Prostate gland (tissue), 2 donors: ENCODE measurements around the gene PIEZO2. TPM values are rescaled to one million over a fixed set of nuclear protein-coding genes. Genes with fewer than 3 reads are reported as not detected.

Experiments used
- DNase-seq: peaks from one replicate; pipeline ENCODE4 v3.0.0-alpha.2; 2019; ENCODE audit warnings: low spot score
- H3K27ac ChIP-seq, 2 donors: fragments of 200-600 bp; sonication (generic); 2 replicates each; pipeline ENCODE4 v1.5.1; 2017 to 2019
- H3K27me3 ChIP-seq: fragments of 200-600 bp; sonication (generic); replicated peaks from 2 replicates; pipeline ENCODE4 v1.5.1; 2019; ENCODE audit not compliant: insufficient read depth
- H3K36me3 ChIP-seq, 2 donors: fragments of 200-600 bp; sonication (generic); 1 replicate in 1 of 2; 2 replicates in 1 of 2; pipeline versions ENCODE4 v1.5.1 to v1.8.1; 2017 to 2019
- H3K4me1 ChIP-seq: fragments of 200-600 bp; sonication (generic); replicated peaks from 2 replicates; pipeline ENCODE4 v1.5.1; 2019
- H3K4me3 ChIP-seq, 2 donors: fragments of 200-600 bp; sonication (generic); 2 replicates each; pipeline ENCODE4 v1.5.1; 2017 to 2019
- H3K9me3 ChIP-seq: fragments of 200-600 bp; sonication (generic); 2 replicates; pipeline ENCODE4 v1.5.1; 2017
- CTCF ChIP-seq, 4 experiments: fragments of 200-600 bp in 2 of 4; fragments of 450-650 bp in 2 of 4; sonication (generic) in 2 of 4; IDR thresholded peaks; 1 replicate in 3 of 4; 2 replicates in 1 of 4; pipeline ENCODE4 v1.5.1; 2016 to 2019; ENCODE audit warnings: antibody characterized with exemption in 4 of 4, mild to moderate bottlenecking in 2 of 4, moderate library complexity in 2 of 4
- POLR2A ChIP-seq: fragments of 450-650 bp; IDR thresholded peaks from one replicate; pipeline ENCODE4 v1.6.1; 2016; ENCODE audit warnings: antibody characterized with exemption, mild to moderate bottlenecking
- POLR2AphosphoS5 ChIP-seq: sonication (generic); formaldehyde crosslinking; IDR thresholded peaks from one replicate; pipeline ENCODE4 v1.6.1; 2017; ENCODE audit warnings: antibody characterized with exemption
- WGBS: methylation state at CpG from one replicate; pipeline ENCODE4 v1.1.5; 2018; 5-methylcytosine and 5-hydroxymethylcytosine counted together
- intact Hi-C: fragments of 100-400 bp; cut with DNase I; formaldehyde crosslinking; loops from one replicate; pipeline ENCODE4 v1.14.2; 2022
- total RNA-seq, 2 donors: library from RNA; depleted of rRNA; stranded (reverse); fragments of >200 nt; gene quantifications; one replicate each; pipeline ENCODE4 v1.1.0, GENCODE V29; 2016

Gene PIEZO2
- total RNA-seq, 2 donors from 2014 or later, result 4.1 to 19.0 TPM

GRCh38 chr18:10669441-10670100, 479.8 kb downstream of the PIEZO2 start:
- H3K4me1 ChIP-seq, result no peaks in the 10 kb centered on the region
- H3K27ac ChIP-seq, result no peak overlapping the region
- no peak overlapping the region for H3K4me3 ChIP-seq
- DNase-seq, result no peak
- TF ChIP-seq CTCF (IDR thresholded peaks at IDR 0.05), result no peak
- TF ChIP-seq POLR2AphosphoS5, result no peak
- TF ChIP-seq POLR2A, result no peak
- no peaks in the 10 kb centered on the region for H3K27me3 ChIP-seq
- intact Hi-C loops, result no loop called here
- no peaks in the 10 kb centered on the region for H3K36me3 ChIP-seq
- no peaks in the 10 kb centered on the region for H3K9me3 ChIP-seq
- WGBS, result 73% methylated on average over 7 of the region's 7 CpGs

GRCh38 chr18:10663750-10664149, 485.6 kb downstream of the PIEZO2 start:
- no peaks in the 10 kb centered on the region for H3K27me3 ChIP-seq
- intact Hi-C loops, result no loop called here
- no peaks in the 10 kb centered on the region for H3K4me1 ChIP-seq
- TF ChIP-seq CTCF (IDR thresholded peaks at IDR 0.05), result no peak
- no peak for TF ChIP-seq POLR2A
- TF ChIP-seq POLR2AphosphoS5, result no peak
- WGBS, result 64% methylated on average over 9 of the region's 9 CpGs
- no peak overlapping the region for H3K27ac ChIP-seq
- no peak for DNase-seq
- no peaks in the 10 kb centered on the region for H3K9me3 ChIP-seq
- no peak overlapping the region for H3K4me3 ChIP-seq
- H3K36me3 ChIP-seq, result no peaks in the 10 kb centered on the region

- TF ChIP-seq CTCF (IDR thresholded peaks at IDR 0.05) (no peak), POLR2AphosphoS5 (no peak), POLR2A (no peak)
- no peaks in the 10 kb centered on the region for H3K4me1 ChIP-seq
- no peaks in the 10 kb centered on the region for H3K9me3 ChIP-seq
- no peaks in the 10 kb centered on the region for H3K36me3 ChIP-seq
- no peak overlapping the region for H3K27ac ChIP-seq
- H3K27me3 ChIP-seq, result no peaks in the 10 kb centered on the region
- no peak for DNase-seq
- intact Hi-C loops, result no loop called here
- no peak overlapping the region for H3K4me3 ChIP-seq
- 76% methylated on average over 2 of the region's 2 CpGs for WGBS
Observed at GRCh38 chr18:10661317-10661716, 488.1 kb downstream of the PIEZO2 start.

GRCh38 chr18:10660179-10660884, 489.0 kb downstream of the PIEZO2 start:
- WGBS, result 68% methylated on average over 13 of the region's 13 CpGs
- H3K4me3 ChIP-seq, result no peak overlapping the region
- no peak for TF ChIP-seq CTCF (IDR thresholded peaks at IDR 0.05)
- TF ChIP-seq POLR2AphosphoS5, result no peak
- TF ChIP-seq POLR2A, result no peak
- no peaks in the 10 kb centered on the region for H3K36me3 ChIP-seq
- no peaks in the 10 kb centered on the region for H3K27me3 ChIP-seq
- no peak overlapping the region for H3K27ac ChIP-seq
- DNase-seq, result no peak
- H3K9me3 ChIP-seq, result no peaks in the 10 kb centered on the region
- intact Hi-C loops, result no loop called here
- no peaks in the 10 kb centered on the region for H3K4me1 ChIP-seq

GRCh38 chr18:10659594-10659993, 489.8 kb downstream of the PIEZO2 start:
- Histone ChIP-seq H3K4me1 (no peaks in the 10 kb centered on the region), H3K27me3 (no peaks in the 10 kb centered on the region), H3K4me3 (no peak overlapping the region), H3K27ac (no peak overlapping the region), H3K9me3 (no peaks in the 10 kb centered on the region), H3K36me3 (no peaks in the 10 kb centered on the region)
- intact Hi-C loops, result no loop called here
- no peak for DNase-seq
- TF ChIP-seq POLR2AphosphoS5 (no peak), CTCF (IDR thresholded peaks at IDR 0.05) (no peak)
- WGBS, result 70% methylated on average over 5 of the region's 5 CpGs
